HFFc6 (cell line): Measurements from ENCODE around the gene B3GAT1. TPM values are rescaled to one million over a fixed set of nuclear protein-coding genes. Genes with fewer than 3 reads are reported as not detected.

Experiments used
- DNase-seq: peaks from one replicate; pipeline ENCODE4 v3.0.0-alpha.2; 2018
- H3K27ac Mint-ChIP-seq: 2 replicates; pipeline ENCODE4 v1.8.0; 2020; ENCODE audit warnings: mild to moderate bottlenecking, mixed read lengths
- H3K27me3 Mint-ChIP-seq: 2 replicates; pipeline ENCODE4 v1.8.0; 2021; ENCODE audit warnings: mild to moderate bottlenecking, moderate library complexity, mixed read lengths; ENCODE audit not compliant: insufficient read depth
- H3K36me3 Mint-ChIP-seq: 2 replicates; pipeline ENCODE4 v1.8.0; 2021; ENCODE audit warnings: low read depth, mixed read lengths
- H3K4me1 Mint-ChIP-seq: 2 replicates; pipeline ENCODE4 v1.8.0; 2020; ENCODE audit warnings: low read depth, mixed read lengths
- H3K4me3 Mint-ChIP-seq: 2 replicates; pipeline ENCODE4 v1.8.0; 2020; ENCODE audit warnings: mild to moderate bottlenecking, moderate library complexity, mixed read lengths
- H3K9me3 Mint-ChIP-seq: 2 replicates; pipeline ENCODE4 v1.8.0; 2020; ENCODE audit warnings: mild to moderate bottlenecking, mixed read lengths
- total RNA-seq, 6 experiments: library from RNA; stranded (reverse); fragmentation: NEBNext Ultra II Directional; extraction: Animal tissue kit (Norgen Biotek cat#: 25700); gene quantifications; 2 replicates in 1 of 6; 3 replicates in 5 of 6; pipeline ENCODE4 v1.2.3, GENCODE V29; 2021
- TF ChIP-seq, protein P1 (sequence below): fragments of 200-600 bp; sonication (generic); IDR thresholded peaks from 2 replicates; pipeline ENCODE4 v1.5.0; 2021; ENCODE audit warnings: antibody characterized with exemption, mild to moderate bottlenecking

The B3GAT1 gene
- total RNA-seq, 6 experiments from 2014 or later, result not detected

DNA sequence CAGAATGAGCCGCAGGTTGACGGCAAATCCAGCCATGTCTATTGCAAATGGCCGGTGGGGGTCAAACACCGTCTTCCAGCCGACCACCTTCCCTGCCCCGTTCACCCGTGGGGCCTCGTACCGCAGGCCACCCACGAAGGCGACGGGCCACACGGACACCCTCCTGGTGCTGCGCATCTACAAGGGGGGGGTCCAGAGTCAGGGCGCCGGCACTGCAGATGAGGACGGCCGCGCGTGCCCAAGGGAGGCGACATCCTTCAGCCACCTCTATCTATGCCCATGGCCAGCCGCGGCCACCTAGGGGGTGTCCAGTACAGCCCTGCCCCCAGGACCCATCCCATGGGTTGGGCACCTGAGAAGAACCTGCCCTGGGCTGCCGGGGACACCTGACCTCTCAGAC is 29.2 kb downstream of the B3GAT1 start:
- DNase-seq, result no peak
- H3K9me3 Mint-ChIP-seq, result peaks cover 62% of the 10 kb centered on the region
- no peak overlapping the region for H3K4me3 Mint-ChIP-seq
- peaks cover 5% of the 10 kb centered on the region for H3K27me3 Mint-ChIP-seq
- H3K36me3 Mint-ChIP-seq, result 0 out of 2 replicates have a peak, but pooled peaks cover 5% of the 10 kb centered on the region
- TF ChIP-seq, protein P1, sequence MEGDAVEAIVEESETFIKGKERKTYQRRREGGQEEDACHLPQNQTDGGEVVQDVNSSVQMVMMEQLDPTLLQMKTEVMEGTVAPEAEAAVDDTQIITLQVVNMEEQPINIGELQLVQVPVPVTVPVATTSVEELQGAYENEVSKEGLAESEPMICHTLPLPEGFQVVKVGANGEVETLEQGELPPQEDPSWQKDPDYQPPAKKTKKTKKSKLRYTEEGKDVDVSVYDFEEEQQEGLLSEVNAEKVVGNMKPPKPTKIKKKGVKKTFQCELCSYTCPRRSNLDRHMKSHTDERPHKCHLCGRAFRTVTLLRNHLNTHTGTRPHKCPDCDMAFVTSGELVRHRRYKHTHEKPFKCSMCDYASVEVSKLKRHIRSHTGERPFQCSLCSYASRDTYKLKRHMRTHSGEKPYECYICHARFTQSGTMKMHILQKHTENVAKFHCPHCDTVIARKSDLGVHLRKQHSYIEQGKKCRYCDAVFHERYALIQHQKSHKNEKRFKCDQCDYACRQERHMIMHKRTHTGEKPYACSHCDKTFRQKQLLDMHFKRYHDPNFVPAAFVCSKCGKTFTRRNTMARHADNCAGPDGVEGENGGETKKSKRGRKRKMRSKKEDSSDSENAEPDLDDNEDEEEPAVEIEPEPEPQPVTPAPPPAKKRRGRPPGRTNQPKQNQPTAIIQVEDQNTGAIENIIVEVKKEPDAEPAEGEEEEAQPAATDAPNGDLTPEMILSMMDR, result no peak
- H3K4me1 Mint-ChIP-seq, result no peaks in the 10 kb centered on the region
- H3K27ac Mint-ChIP-seq, result no peak overlapping the region

DNA sequence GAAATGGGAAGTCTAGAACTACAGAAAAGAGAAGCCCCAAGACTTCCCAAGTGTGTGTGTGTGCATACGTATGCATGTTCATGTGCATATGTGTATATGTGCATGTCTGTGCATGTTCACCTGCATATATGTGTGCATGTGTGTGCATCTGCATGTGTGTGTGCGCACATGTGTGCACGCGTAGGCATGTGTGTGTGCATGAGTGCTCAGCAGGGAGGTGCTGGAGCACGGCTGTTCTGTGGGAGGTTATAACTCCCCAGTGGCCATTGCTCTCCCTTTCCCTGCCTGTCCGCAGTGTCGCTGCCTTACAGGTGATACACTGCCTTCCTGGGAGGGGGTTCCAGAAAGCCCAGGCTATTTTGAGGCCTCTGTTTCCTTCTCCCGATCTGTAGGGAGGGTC is 29.8 kb downstream of the B3GAT1 start:
- H3K36me3 Mint-ChIP-seq, result 0 out of 2 replicates have a peak, but pooled peaks cover 5% of the 10 kb centered on the region
- H3K4me3 Mint-ChIP-seq, result no peak overlapping the region
- H3K27ac Mint-ChIP-seq, result no peak overlapping the region
- H3K4me1 Mint-ChIP-seq, result no peaks in the 10 kb centered on the region
- no peak for DNase-seq
- H3K9me3 Mint-ChIP-seq, result peaks cover 63% of the 10 kb centered on the region
- H3K27me3 Mint-ChIP-seq, result peaks cover 6% of the 10 kb centered on the region
- TF ChIP-seq, protein P1, result no peak

DNA sequence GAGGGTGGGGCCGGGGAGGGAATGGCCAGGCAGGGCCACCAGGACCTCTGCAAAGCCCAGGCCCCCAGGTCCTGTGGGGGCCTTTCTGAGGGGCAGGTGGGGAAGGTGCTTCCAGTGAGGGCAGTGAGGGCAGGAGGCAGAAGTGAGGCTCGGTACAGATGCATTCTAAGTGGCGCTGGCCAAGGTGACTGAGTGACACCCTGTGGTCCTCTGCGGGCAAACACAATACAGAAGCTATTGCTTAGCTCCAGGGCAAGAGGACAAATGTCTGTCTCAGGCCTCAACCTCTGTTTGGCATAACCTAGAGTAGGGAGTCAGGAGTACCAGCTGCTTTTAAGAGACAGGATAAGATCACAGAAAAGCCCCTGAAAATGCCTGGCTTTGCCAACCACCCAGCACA is 31.3 kb downstream of the B3GAT1 start:
- Mint-ChIP-seq H3K4me3 (no peak overlapping the region), H3K27ac (no peak overlapping the region), H3K27me3 (peaks cover 4% of the 10 kb centered on the region), H3K36me3 (0 out of 2 replicates have a peak, but pooled peaks cover 5% of the 10 kb centered on the region), H3K9me3 (peaks cover 54% of the 10 kb centered on the region), H3K4me1 (no peaks in the 10 kb centered on the region)
- DNase-seq, result no peak
- TF ChIP-seq, protein P1, result no peak

DNA sequence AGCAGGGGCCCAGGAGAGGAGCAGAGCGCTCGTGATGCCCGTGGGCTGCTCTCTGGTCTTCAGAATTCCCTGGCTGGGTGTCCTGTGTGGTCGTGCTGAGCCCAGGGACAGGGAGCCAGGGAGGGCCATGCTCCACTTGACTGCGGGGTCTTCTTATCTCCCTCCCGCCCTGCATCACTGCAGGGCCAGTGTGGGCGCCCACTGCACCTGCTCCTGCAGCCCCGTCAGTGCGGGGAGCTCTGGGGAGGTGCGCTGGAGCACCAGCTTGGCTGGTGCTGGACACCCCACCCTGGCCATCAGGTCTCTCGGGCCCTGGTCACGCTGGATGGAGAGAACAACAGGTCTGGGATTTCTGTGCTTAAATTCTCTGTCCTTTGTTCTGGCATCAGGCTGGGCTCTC is 31.8 kb downstream of the B3GAT1 start:
- Mint-ChIP-seq H3K27me3 (peaks cover 4% of the 10 kb centered on the region), H3K4me3 (no peak overlapping the region), H3K36me3 (0 out of 2 replicates have a peak, but pooled peaks cover 5% of the 10 kb centered on the region), H3K4me1 (no peaks in the 10 kb centered on the region), H3K27ac (no peak overlapping the region), H3K9me3 (peaks cover 52% of the 10 kb centered on the region)
- TF ChIP-seq, protein P1, result no peak
- DNase-seq, result no peak

DNA sequence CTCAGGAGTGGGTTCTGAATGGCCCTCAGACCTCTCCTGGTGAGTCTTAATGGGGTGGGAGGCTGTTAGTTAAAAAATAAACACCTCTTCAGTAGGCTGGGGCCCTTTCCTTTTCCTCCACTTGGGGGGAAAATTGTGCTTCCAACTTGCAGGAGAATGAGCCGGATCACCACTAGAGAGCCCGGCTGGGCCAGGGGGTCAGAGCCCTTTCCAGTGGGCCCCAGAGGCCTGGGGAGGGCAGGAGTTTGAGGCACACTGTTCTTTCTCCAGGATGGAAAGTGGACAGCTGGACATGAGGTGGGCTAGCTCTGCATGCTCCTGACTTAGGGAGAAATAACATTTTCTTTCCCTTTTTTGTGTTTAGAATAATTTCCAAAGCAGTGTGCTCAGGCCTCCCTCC is 32.8 kb downstream of the B3GAT1 start:
- Mint-ChIP-seq H3K27me3 (peaks cover 4% of the 10 kb centered on the region), H3K27ac (no peak overlapping the region), H3K36me3 (0 out of 2 replicates have a peak, but pooled peaks cover 5% of the 10 kb centered on the region), H3K4me3 (no peak overlapping the region), H3K4me1 (no peaks in the 10 kb centered on the region), H3K9me3 (peaks cover 47% of the 10 kb centered on the region)
- DNase-seq, result no peak
- TF ChIP-seq, protein P1, result no peak

DNA sequence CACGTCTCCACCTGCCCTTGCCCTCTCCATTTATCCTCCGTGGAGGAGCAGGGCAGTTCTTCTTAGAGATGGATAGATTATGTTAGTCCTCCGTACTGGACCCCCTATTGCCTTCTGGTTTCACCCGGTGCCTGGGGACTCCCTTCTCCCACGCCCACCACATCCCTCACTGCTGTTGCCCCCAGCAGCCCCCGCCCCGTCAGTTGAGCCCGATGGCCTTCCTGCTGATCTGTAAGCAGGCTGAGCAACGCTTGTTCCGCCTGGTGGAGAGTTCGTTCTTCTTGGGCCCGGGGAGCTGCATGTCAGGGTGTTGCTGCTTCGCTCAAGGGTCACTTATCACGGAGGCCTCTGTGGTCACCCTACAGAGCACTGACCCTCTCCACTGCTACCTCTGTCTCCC is 34.2 kb downstream of the B3GAT1 start:
- Mint-ChIP-seq H3K27me3 (peaks cover 4% of the 10 kb centered on the region), H3K36me3 (0 out of 2 replicates have a peak, but pooled peaks cover 5% of the 10 kb centered on the region), H3K4me3 (no peak overlapping the region), H3K9me3 (peaks cover 47% of the 10 kb centered on the region), H3K27ac (no peak overlapping the region), H3K4me1 (no peaks in the 10 kb centered on the region)
- DNase-seq, result no peak
- TF ChIP-seq, protein P1, result no peak
